ENCODE measurements around the gene MROH8.

The MROH8 gene

DNA sequence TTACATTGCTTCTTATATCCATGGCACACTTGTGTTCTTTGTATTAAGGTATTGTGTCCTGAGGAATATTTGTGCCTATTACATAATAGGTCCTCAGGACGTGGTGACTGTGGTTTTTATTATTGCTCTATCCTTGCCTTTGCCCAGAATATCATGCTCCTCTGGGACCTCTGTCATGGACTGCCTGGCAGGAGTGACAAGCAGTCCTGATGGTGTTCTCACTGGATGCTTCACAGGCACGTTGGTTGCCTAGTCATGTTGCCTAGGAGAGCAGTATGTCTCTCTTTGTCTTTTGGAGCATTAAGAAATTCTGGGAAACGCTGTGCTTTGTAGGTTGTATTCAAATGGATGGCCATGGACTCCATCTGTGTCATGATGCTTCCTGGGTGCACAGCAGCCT is 24.7 kb upstream of the MROH8 start:
- H3K4me2 ChIP-seq: no peak overlapping the region
- peaks cover 9% of the 10 kb centered on the region; the same call in 1 of the 2 replicates for H4K20me1 ChIP-seq (ENCODE audit: insufficient read depth)
- H3K4me1 ChIP-seq (ENCODE audit: low read depth, poor library complexity, severe bottlenecking): peaks cover 6% of the 10 kb centered on the region
- no peak overlapping the region for H2AFZ ChIP-seq (ENCODE audit: low read depth)
- H3K9ac ChIP-seq: no peak overlapping the region
- peaks cover 8% of the 10 kb centered on the region; the same call in 1 of the 2 replicates for H3K79me2 ChIP-seq (ENCODE audit: insufficient read depth, low read depth)
- peaks cover 34% of the 10 kb centered on the region; the same call in 1 of the 2 replicates for H3K36me3 ChIP-seq (ENCODE audit: insufficient read depth)
- H3K27ac ChIP-seq: no peak overlapping the region
- H3K4me3 ChIP-seq (IDR thresholded peaks at IDR 0.05; ENCODE audit: insufficient read depth, low read depth, low read length): no peak overlapping the region
- TF ChIP-seq, protein P1, sequence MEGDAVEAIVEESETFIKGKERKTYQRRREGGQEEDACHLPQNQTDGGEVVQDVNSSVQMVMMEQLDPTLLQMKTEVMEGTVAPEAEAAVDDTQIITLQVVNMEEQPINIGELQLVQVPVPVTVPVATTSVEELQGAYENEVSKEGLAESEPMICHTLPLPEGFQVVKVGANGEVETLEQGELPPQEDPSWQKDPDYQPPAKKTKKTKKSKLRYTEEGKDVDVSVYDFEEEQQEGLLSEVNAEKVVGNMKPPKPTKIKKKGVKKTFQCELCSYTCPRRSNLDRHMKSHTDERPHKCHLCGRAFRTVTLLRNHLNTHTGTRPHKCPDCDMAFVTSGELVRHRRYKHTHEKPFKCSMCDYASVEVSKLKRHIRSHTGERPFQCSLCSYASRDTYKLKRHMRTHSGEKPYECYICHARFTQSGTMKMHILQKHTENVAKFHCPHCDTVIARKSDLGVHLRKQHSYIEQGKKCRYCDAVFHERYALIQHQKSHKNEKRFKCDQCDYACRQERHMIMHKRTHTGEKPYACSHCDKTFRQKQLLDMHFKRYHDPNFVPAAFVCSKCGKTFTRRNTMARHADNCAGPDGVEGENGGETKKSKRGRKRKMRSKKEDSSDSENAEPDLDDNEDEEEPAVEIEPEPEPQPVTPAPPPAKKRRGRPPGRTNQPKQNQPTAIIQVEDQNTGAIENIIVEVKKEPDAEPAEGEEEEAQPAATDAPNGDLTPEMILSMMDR (conservative IDR thresholded peaks at IDR 0.05; ENCODE audit: low read depth, low read length): no peak
- H3K27me3 ChIP-seq (ENCODE audit: insufficient read depth, low read depth): no peaks in the 10 kb centered on the region

DNA sequence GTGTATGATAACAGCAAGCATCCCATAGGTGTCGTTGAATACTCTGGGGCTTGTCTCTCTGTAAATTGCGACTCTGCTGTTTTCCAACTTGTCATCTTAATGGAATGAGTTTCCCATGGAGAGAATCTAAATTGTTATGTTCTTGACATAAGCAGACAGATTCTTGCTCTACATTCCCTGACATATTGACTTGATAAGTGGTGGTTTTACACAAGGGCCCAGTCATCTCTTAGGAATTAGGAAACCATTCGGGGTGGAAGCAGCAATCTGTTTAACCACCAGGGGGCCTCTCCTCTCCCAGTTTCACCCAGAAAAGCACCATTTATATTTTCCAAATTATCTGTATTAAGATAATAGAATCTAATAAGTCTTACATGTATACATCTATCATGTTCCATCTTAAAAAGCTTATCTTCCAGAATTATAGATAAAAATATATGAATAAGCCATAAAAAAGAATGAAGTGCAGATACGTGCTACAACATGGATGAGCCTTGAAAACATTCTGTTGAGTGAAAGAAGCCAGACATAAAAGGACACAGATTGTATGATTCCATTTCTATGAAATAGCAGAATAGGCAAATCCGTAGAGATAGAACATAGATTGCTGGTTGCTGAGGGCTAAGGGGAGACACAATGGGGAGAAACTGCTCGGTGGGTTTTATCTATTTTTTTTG is 23.1 kb upstream of the MROH8 start:
- TF ChIP-seq, protein P1 (conservative IDR thresholded peaks at IDR 0.05; ENCODE audit: low read depth, low read length): peak; percentile 91
- Histone ChIP-seq H4K20me1 (ENCODE audit: insufficient read depth) (peaks cover 11% of the 10 kb centered on the region; the same call in 1 of the 2 replicates), H3K4me1 (ENCODE audit: low read depth, poor library complexity, severe bottlenecking) (peaks cover 6% of the 10 kb centered on the region), H3K27me3 (ENCODE audit: insufficient read depth, low read depth) (no peaks in the 10 kb centered on the region), H3K27ac (no peak overlapping the region), H2AFZ (ENCODE audit: low read depth) (no peak overlapping the region), H3K79me2 (ENCODE audit: insufficient read depth, low read depth) (peaks cover 17% of the 10 kb centered on the region; the same call in 1 of the 2 replicates), H3K9ac (no peak overlapping the region), H3K4me2 (no peak overlapping the region), H3K36me3 (ENCODE audit: insufficient read depth) (peaks cover 39% of the 10 kb centered on the region; the same call in 1 of the 2 replicates), H3K4me3 (IDR thresholded peaks at IDR 0.05; ENCODE audit: insufficient read depth, low read depth, low read length) (no peak overlapping the region)

DNA sequence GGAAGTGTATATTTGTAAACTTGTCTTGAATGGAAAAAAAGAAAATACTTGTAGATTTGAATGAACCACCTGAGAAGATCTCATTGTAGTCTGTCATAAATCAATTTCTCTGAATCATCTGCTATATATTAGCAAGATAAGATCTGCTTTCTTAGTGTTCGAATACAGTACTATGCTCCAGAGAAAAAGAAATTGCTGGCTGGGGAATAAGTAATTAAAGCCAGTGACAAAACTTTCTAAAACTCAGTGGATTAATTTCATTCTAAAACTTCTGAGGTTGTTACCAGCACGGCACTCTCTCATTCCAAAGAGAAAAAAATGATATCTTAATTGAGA is 22.4 kb upstream of the MROH8 start:
- no peak overlapping the region for H2AFZ ChIP-seq (ENCODE audit: low read depth)
- peaks cover 15% of the 10 kb centered on the region; the same call in 1 of the 2 replicates for H4K20me1 ChIP-seq (ENCODE audit: insufficient read depth)
- H3K9ac ChIP-seq: no peak overlapping the region
- peaks cover 33% of the 10 kb centered on the region; the same call in 1 of the 2 replicates for H3K36me3 ChIP-seq (ENCODE audit: insufficient read depth)
- H3K27me3 ChIP-seq (ENCODE audit: insufficient read depth, low read depth): no peaks in the 10 kb centered on the region
- H3K4me3 ChIP-seq (IDR thresholded peaks at IDR 0.05; ENCODE audit: insufficient read depth, low read depth, low read length): no peak overlapping the region
- peaks cover 23% of the 10 kb centered on the region for H3K79me2 ChIP-seq (ENCODE audit: insufficient read depth, low read depth)
- no peak overlapping the region for H3K4me2 ChIP-seq
- H3K27ac ChIP-seq: no peak overlapping the region
- peaks cover 6% of the 10 kb centered on the region for H3K4me1 ChIP-seq (ENCODE audit: low read depth, poor library complexity, severe bottlenecking)
- TF ChIP-seq, protein P1 (conservative IDR thresholded peaks at IDR 0.05; ENCODE audit: low read depth, low read length): no peak

DNA sequence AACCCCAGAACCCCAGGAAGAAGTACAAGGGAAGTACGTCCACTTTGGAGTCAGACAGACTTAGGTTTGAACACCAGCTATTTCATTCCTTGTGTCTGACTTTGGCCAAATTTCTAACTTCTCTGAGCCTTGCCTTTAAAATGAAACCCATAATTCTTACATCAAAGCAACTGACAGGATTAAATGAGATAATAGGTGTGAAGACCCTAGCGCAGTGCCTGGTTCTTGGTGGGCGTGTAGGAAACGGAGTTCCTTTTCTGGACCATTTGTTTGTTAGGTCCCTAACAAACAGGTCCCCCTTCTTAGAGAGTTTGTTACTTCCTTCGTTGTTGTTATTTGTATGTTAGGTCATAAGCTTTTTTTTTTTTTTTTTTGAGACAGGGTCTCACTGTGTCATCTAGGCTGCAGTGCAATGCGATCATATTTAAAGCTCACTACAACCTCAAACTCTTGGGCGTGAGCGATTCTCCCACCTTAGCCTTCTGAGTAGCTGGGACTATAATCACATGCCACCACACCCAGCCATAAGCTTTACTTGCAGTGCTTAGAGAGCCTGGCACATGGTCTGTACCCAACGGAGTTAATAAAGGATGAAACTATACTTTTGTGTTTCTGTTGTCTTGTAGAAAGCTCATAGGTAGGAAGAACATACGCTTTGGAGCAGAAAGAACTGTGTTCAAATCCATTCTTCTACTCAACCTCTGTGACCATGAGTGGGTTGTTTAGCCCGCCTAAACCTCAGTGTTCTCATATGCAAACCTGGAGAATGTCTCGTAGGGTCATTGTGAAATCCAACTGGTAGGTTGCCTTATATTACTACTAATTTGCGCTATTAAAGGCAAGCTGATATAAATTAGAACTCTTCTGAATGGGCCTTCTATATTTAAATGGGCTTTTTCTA is 21.8 kb upstream of the MROH8 start:
- Histone ChIP-seq H3K4me3 (IDR thresholded peaks at IDR 0.05; ENCODE audit: insufficient read depth, low read depth, low read length) (no peak overlapping the region), H4K20me1 (ENCODE audit: insufficient read depth) (peaks cover 17% of the 10 kb centered on the region; the same call in 1 of the 2 replicates), H3K27me3 (ENCODE audit: insufficient read depth, low read depth) (no peaks in the 10 kb centered on the region), H3K79me2 (ENCODE audit: insufficient read depth, low read depth) (peaks cover 29% of the 10 kb centered on the region), H3K9ac (no peak overlapping the region), H3K36me3 (ENCODE audit: insufficient read depth) (peaks cover 27% of the 10 kb centered on the region; the same call in 1 of the 2 replicates), H3K4me1 (ENCODE audit: low read depth, poor library complexity, severe bottlenecking) (peaks cover 6% of the 10 kb centered on the region), H2AFZ (ENCODE audit: low read depth) (no peak overlapping the region), H3K4me2 (no peak overlapping the region), H3K27ac (no peak overlapping the region)
- TF ChIP-seq, protein P1 (conservative IDR thresholded peaks at IDR 0.05; ENCODE audit: low read depth, low read length): no peak

Measured in KMS-11 (cell line).